ENCODE results near the gene CIZ1. TPM values are rescaled to one million over a fixed set of nuclear protein-coding genes. Genes with fewer than 3 reads are reported as not detected.
"Not testable (repeated sequence)": the region's sequence is repeated elsewhere in the genome, so short reads cannot be mapped to it uniquely, and the experiment has no call there.

The CIZ1 gene
- total and polyA plus RNA-seq, 3 donors from 2014 or later = 114 to 159 (median 115) TPM

DNA sequence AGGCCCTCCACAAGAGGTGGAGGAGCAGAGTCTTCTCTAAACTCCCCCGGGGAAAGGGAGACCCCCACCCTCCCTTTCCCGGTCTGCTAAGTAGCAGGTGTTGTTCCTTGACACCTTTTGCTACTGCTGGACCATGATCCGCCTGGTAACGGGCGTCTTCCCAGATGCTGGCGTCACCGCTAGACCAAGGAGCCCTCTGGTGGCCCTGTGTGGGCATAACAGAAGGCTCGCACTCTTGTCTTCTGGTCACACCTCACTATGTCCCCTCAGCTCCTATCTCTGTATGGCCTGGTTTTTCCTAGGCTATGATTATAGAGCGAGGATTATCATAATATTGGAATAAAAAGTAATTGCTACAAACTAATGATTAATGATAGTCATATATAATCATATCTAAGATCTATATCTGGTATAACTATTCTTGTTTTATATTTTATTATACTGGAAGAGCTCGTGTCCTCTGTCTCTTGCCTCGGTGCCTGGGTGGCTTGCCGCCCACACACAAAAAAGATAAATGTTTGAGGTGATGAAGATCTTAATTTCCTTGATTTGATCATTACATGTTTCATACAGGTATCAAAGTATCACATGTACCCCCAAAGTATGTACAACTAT lies 61.3 kb downstream of the CIZ1 start:
- 27 to 68% methylated on average over 4 to 12 of the region's 12 CpGs for WGBS, 2 donors
- intact Hi-C loops (cut with DNase I; ENCODE audit: low total_unique reads); H3K9me3 ChIP-seq; H3K4me3 ChIP-seq; H3K27ac ChIP-seq; H3K36me3 ChIP-seq (ENCODE audit: low read depth, missing control alignments); H3K27me3 ChIP-seq: not testable (repeated sequence)
- TF ChIP-seq, protein P1, sequence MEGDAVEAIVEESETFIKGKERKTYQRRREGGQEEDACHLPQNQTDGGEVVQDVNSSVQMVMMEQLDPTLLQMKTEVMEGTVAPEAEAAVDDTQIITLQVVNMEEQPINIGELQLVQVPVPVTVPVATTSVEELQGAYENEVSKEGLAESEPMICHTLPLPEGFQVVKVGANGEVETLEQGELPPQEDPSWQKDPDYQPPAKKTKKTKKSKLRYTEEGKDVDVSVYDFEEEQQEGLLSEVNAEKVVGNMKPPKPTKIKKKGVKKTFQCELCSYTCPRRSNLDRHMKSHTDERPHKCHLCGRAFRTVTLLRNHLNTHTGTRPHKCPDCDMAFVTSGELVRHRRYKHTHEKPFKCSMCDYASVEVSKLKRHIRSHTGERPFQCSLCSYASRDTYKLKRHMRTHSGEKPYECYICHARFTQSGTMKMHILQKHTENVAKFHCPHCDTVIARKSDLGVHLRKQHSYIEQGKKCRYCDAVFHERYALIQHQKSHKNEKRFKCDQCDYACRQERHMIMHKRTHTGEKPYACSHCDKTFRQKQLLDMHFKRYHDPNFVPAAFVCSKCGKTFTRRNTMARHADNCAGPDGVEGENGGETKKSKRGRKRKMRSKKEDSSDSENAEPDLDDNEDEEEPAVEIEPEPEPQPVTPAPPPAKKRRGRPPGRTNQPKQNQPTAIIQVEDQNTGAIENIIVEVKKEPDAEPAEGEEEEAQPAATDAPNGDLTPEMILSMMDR (IDR thresholded peaks at IDR 0.05) = peak in 1 of 3 experiments; percentile 18
- peak; percentile 73 for DNase-seq
- peaks cover 21% of the 10 kb centered on the region for H3K4me1 ChIP-seq

DNA sequence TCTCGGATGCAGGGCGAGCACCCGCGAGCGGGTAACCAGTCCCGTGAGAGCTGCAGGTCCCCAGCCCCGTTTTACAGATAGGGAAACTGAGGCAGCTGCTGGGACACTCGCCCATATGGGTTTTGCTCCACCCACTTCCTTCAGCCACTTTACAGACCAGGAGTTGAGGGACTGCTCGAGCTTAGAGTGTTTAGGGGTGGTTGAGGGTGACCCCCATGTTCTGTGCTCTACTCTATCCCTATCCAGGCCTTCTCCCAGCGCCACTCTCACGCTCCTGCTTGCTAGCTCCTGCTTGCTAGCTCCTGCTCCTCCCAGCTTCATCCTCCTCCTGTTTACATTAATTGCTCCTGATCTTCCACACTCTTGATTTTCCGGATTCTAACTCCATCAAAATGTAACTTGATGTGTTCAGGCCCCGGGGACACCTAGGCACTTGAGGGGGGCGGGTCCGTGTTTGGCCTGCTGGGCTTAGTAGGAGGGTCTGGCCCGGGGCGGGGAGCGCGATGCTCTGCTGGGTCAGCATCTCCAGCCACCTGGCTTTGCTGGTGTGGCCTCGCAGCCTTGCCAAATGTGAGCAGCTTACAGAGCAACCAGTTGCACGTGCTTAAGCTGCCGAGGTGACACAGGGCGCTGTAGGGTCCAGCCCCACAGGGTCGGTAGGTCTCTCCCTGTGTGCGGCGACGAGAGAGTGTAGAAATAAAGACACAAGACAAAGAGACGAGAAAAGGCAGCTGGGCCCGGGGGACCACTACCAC lies 62.4 kb downstream of the CIZ1 start:
- DNase-seq = no peak

DNA sequence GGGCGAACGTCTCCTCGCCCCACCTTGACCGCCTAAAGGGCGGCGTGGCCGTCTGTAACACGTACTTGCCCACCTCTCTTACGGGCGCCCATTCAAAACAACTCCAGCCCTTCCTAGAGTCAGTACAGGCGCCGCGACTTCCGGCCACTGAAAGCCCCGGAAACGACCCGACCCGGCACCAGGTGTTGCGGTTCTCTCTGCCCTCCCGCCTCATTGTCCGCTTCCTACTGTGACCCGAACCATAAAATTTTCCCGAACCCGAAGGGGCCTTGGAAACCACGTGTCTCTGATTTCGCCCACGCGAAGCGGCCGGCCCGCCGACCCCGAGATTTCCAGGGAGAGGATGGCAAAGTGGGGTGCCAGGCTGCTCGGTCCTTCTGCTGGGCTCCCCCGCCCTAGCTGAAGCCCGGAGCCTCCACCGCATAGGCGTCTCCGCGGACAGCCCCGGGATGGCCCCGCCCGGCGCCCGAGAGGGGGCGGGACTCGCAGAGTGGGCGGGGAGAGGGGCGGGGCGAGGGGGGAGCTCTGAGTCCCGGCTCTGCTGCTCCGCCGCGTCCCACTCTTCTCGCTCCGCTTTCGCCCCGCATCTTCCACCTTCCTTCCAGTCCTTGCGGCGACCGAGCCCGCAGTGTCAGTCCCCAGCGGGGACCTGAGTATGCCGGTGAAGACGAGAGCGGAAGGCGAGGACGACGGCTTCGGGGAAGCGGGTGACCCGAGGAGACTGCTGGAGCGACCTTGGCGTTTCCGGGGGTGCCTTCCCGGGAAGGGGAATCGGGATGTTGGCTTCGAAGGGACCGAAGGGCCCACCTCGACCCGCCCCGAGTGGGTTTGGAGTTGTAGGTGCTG lies 63.2 kb downstream of the CIZ1 start:
- Histone ChIP-seq H3K9me3 (no peaks in the 10 kb centered on the region), H3K4me1 (peaks cover 21% of the 10 kb centered on the region), H3K27ac (peak overlapping the region; percentile 89 to 94), H3K36me3 (ENCODE audit: low read depth, missing control alignments) (no peaks in the 10 kb centered on the region), H3K4me3 (peak overlapping the region; percentile 71 to 93), H3K27me3 (no peaks in the 10 kb centered on the region)
- peak; percentile 90 for DNase-seq
- no peak for TF ChIP-seq POLR2A (IDR thresholded peaks at IDR 0.05)
- TF ChIP-seq, protein P1 (IDR thresholded peaks at IDR 0.05) = peak in 1 of 3 experiments; percentile 5
- intact Hi-C loops (cut with DNase I; ENCODE audit: low total_unique reads) = no loop called here
- WGBS, 2 donors = 0 to 1% methylated on average over 13 to 81 of the region's 82 CpGs

More for the DNA sequence above, 62.4 kb downstream of the CIZ1 start:
- Histone ChIP-seq H3K36me3 (ENCODE audit: low read depth, missing control alignments) (no peaks in the 10 kb centered on the region), H3K27ac (peak overlapping the region in 1 of 2 donors; percentile 94), H3K4me3 (peak overlapping the region; percentile 71 to 93), H3K27me3 (no peaks in the 10 kb centered on the region), H3K9me3 (no peaks in the 10 kb centered on the region), H3K4me1 (peaks cover 21% of the 10 kb centered on the region)
- TF ChIP-seq, protein P1 (IDR thresholded peaks at IDR 0.05) = no peak
- no peak for TF ChIP-seq POLR2A (IDR thresholded peaks at IDR 0.05)
- intact Hi-C loops (cut with DNase I; ENCODE audit: low total_unique reads) = no loop called here
- WGBS, 2 donors = 42 to 57% methylated on average over 21 to 29 of the region's 29 CpGs

DNA sequence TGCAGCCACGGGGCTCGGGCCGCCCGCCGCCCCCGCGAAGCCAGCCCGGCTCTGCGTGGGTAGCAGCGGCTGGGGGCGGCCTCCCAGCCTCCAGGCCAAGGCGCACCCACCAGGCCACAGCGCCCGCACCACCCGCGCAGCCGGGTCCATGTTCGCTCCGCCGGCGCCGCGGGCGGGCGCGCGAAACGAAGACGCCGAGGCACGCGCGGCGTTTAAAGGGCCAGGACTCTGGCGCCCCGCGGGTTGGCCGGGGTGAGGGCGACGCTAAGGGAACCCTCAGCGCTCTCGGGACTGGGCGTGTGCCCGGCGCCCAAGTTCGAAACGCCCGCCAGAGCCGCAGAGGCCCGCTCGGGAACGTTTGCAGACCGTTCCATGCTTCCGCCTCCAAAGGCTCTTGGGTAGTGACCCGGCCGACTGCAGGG lies 63.8 kb downstream of the CIZ1 start, which contains the start of gene PTGES2:
PTGES2 (minus strand) TSS at position 162 of the 422 bp plus-strand sequence; CDS start at position 150, 12 bp downstream.
- intact Hi-C loops (cut with DNase I; ENCODE audit: low total_unique reads) = no loop called here
- peak; percentile 88 for DNase-seq
- Histone ChIP-seq H3K9me3 (no peaks in the 10 kb centered on the region), H3K27ac (peak within 1 kb of the TSS; percentile 89 to 94), H3K4me3 (peak within 1 kb of the TSS; percentile 71 to 93), H3K36me3 (ENCODE audit: low read depth, missing control alignments) (no peaks in the 10 kb centered on the region), H3K4me1 (peaks cover 21% of the 10 kb centered on the region), H3K27me3 (no peaks in the 10 kb centered on the region)
- 0 to 2% methylated on average over 3 to 37 of the region's 56 CpGs for WGBS, 2 donors
- TF ChIP-seq POLR2A (IDR thresholded peaks at IDR 0.05) = no peak
- TF ChIP-seq, protein P1 (IDR thresholded peaks at IDR 0.05) = no peak
